Omental fat pad (tissue), 4 donors: ENCODE data around the gene SFXN4. TPM values are rescaled to one million over a fixed set of nuclear protein-coding genes. Genes with fewer than 3 reads are reported as not detected.

Experiments used
- ATAC-seq: fragments of 150-250 bp; one replicate; pipeline ENCODE4 v1.9.1; 2016; ENCODE audit warnings: mild to moderate bottlenecking, moderate library complexity; ENCODE audit not compliant: low FRiP score
- DNase-seq: peaks from one replicate; pipeline ENCODE4 v3.0.0-alpha.2; 2019; ENCODE audit warnings: low spot score
- total RNA-seq, 4 donors: library from RNA; depleted of rRNA; stranded (reverse); fragments of >200 nt; gene quantifications; one replicate each; pipeline ENCODE4 v1.1.0, GENCODE V29; 2016
- TF ChIP-seq, protein P1 (sequence below), 3 donors: fragments of 450-650 bp; IDR thresholded peaks; one replicate each; pipeline ENCODE4 v1.5.1; 2016 to 2017; ENCODE audit warnings: antibody characterized with exemption in 3 of 3, mild to moderate bottlenecking in 3 of 3, moderate library complexity in 2 of 3

Gene SFXN4
- total RNA-seq, 4 donors from 2014 or later, result 17.1 to 30.1 (median 24.2) TPM

DNA sequence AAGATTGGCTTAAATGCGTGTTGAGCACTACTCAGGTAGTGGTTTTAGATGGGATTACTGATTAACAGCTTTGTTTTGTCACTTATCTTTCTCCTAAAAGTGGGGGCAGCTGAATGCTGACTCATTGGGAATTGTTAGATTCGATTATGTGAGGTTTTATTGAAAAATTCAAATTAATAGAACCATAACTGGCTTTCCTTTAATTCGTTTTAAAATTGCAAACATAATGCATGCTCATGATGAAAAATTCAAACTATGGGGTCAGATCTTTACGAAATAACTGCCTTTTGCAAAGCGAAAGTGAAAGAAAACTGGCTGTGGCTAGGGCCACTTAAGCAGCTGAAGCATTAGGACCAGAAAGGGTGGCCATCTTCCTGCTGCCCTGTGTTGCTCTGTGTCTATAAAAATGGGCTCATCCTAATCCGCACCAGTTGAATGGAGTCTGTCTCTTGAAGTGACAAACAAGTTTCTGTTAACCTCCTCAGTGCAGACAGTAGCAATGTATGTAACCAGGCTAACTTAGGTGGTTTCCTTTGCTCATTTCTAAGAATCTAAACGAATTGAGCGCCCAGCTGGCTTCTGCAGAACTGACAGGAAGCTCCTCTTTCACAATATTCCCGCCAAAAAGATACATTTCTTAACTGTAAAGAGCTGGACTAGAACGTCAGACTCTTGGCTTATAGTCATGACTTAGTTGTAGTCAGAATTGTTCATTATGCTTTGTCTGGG lies 33.8 kb downstream of the SFXN4 start:
- ATAC-seq, result peak; percentile 63
- no peak for DNase-seq

DNA sequence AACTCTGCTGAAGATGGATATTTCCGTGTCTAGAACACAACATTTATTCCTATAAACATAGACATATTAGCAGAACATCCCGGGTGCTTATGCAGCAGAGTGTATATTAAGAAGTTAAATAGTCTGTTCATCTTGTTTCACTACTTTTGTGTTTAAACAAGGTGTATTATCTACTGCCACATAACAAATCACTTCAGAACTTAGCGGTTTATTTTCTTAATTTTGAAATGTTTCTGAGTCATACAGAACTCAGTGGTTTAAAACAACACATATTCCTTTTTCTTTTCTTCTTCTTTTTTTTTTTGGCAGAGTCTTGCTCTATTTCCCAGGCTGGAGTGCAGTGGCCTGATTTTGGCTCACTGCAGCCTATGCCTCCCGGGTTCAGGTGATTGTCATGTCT lies 35.8 kb downstream of the SFXN4 start:
- DNase-seq, result no peak
- TF ChIP-seq, protein P1, sequence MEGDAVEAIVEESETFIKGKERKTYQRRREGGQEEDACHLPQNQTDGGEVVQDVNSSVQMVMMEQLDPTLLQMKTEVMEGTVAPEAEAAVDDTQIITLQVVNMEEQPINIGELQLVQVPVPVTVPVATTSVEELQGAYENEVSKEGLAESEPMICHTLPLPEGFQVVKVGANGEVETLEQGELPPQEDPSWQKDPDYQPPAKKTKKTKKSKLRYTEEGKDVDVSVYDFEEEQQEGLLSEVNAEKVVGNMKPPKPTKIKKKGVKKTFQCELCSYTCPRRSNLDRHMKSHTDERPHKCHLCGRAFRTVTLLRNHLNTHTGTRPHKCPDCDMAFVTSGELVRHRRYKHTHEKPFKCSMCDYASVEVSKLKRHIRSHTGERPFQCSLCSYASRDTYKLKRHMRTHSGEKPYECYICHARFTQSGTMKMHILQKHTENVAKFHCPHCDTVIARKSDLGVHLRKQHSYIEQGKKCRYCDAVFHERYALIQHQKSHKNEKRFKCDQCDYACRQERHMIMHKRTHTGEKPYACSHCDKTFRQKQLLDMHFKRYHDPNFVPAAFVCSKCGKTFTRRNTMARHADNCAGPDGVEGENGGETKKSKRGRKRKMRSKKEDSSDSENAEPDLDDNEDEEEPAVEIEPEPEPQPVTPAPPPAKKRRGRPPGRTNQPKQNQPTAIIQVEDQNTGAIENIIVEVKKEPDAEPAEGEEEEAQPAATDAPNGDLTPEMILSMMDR (IDR thresholded peaks at IDR 0.05), result no peak
- no peak for ATAC-seq

More for the DNA sequence above, 33.8 kb downstream of the SFXN4 start:
- TF ChIP-seq, protein P1 (IDR thresholded peaks at IDR 0.05), result no peak

DNA sequence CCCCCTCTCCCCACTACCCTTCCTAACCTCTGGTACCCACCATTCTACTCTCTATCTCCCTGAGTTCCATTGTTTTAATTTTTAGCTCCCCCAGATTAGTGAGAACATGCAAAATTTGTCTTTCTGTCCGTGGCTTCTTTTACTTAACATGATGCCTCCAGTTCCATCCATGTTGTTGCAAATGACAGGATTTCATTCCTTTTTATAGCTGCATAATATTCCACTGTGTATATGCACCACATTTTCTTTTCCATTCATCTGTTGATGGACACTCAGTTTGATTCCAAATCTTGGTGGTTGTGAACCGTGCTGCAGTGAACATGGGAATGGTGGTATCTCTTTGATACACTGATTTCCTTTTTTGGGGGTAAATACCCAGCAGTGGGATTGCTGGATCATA lies 39.6 kb downstream of the SFXN4 start:
- ATAC-seq (no peak), DNase-seq (no peak)
- TF ChIP-seq, protein P1 (IDR thresholded peaks at IDR 0.05), result no peak

DNA sequence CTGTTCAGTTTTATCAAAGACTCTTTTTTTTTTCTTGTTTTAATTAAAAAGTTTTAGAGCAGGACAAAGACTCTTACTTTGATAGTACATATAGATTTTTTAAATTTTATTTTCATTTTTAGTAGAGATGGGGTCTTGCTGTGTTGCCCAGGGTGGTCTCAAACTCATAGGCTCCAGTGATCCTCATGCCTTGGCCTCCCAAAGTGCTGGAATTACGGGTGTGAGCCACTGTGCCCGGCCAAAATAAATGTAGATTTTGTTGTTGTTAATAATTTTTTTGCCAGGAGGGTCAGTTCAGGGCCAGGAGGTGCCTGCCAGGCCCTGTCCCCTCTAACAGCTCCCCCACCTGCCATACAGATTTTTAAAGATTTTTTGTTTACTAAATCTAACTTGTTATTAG lies 44.6 kb downstream of the SFXN4 start:
- ATAC-seq (no peak), DNase-seq (no peak)
- TF ChIP-seq, protein P1 (IDR thresholded peaks at IDR 0.05), result no peak

DNA sequence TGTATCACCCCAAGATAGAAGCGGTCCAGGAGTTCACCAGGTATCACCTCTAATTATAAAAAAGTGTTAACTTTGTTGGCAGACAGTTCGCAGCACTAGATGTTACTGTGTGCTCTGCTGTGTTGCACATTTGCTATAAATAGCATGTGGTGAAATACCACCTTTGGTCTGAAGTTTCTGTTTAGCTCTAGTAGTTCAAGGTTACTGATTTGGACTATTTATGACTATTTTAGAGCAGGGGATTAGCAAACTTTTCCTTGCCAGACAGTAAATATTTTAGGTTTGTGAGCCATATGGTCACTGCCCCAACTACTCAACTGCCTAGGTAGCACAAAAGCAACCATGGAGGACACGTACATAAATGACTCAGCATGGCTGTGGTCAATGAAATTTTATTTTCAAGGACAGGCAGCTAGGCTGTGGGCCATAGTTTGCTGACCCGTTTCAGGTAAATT lies 45.1 kb downstream of the SFXN4 start:
- TF ChIP-seq, protein P1 (IDR thresholded peaks at IDR 0.05), result no peak
- ATAC-seq, result no peak
- DNase-seq, result no peak

DNA sequence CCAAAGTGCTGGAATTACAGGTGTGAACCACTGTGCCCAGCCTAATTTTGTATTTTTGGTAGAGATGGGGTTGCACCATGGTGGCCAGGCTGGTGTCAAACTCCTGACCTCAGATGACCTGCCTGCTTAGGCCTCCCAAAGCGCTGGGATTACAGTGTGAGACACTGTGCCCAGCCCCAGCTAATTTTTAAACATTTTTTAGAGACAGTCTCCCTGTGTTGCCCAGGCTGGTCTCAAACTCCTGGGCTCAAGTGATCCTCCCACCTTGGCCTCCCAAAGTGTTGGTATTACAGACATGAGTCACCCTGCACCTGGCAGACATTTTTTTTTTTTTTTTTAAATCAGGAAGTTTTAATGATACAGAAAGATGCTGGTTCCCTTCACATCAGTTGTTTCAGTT lies 46.1 kb downstream of the SFXN4 start:
- DNase-seq, result no peak
- TF ChIP-seq, protein P1 (IDR thresholded peaks at IDR 0.05), result no peak
- no peak for ATAC-seq

DNA sequence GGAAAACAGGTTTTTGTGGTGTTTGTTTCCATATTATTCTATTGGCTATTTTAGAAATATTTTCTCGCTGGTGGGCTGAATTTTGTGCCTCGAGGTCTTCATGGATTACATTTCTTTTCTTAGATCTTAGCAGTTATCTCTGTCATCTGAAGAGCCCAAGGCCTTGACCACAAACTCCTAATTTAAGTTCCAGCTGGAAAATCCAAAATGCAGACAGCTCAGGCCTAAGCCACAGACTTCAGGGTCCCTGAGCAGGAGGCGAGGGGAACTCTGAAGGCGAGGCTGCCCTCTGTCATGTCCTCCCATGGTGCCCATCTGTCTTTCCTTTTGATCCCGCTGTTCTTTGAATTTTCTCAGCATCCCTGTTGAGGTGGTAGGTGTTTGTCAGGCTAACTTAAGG lies 47.3 kb downstream of the SFXN4 start:
- ATAC-seq (no peak), DNase-seq (no peak)
- TF ChIP-seq, protein P1 (IDR thresholded peaks at IDR 0.05), result no peak
